UCSD-AML1 (cell line): ENCODE results near the gene HOXA1.

Experiments
- DNase-seq: peaks from one replicate; lab custom pipeline; 2025; ENCODE audit not compliant: unreplicated experiment; lab: John Stamatoyannopoulos, UW

HOXA1 gene

GRCh38 chr7:27095897-27096767, at the start of gene HOXA1:
HOXA1 (minus strand) TSS chr7:27096000; CDS start chr7:27095912, 88 bp downstream.
- DNase-seq = peak; percentile 72

- DNase-seq = no peak
Observed at GRCh38 chr7:27145165-27145913, 49.5 kb upstream of the HOXA1 start.

GRCh38 chr7:27144781-27145164, 49.0 kb upstream of the HOXA1 start:
- DNase-seq = no peak

DNA sequence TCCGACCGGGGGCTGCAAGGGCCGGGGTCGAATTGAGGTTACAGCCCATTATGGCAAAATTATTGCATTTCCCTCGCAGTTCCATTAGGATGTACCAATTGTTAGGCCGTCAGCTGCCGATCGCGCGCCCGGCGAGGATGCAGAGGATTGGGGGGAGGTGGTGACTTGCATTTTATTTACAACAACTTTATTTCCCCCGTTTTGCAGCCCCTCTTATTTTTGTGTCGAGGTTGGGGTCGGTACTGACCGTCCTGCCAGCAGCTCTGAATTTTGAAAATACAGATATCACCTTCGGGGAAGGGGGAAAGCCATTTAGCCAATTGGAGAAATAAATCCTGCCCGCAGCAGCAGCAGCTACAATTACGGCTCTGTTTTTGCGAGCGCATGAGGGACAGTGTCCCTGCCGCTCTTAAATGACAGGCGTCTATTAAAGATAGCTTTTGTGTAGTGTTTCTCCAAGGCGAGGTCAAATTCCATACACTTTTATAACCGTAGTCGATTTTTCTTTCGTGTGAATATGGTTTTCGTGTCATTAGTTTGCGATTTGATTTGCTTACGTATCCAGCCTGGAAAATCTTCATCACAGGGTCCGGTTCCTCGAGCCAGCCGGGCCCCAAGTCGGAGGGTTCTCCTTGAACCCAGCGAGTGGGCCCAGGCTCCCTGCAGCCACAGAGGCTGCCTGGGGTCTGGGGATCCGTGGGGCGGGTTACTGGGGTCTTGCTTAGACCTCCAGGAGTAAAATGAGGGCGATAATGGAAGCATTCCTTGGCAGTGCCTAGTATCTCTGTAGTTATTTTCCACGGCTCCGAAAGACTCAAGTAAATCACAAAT, 48.4 kb upstream of the HOXA1 start:
- DNase-seq = no peak

GRCh38 chr7:27143023-27143949, 47.5 kb upstream of the HOXA1 start, which contains the start of gene HOXA5:
HOXA5 (minus strand) TSS chr7:27143681; CDS start chr7:27143607, 74 bp downstream.
- DNase-seq = no peak

DNA sequence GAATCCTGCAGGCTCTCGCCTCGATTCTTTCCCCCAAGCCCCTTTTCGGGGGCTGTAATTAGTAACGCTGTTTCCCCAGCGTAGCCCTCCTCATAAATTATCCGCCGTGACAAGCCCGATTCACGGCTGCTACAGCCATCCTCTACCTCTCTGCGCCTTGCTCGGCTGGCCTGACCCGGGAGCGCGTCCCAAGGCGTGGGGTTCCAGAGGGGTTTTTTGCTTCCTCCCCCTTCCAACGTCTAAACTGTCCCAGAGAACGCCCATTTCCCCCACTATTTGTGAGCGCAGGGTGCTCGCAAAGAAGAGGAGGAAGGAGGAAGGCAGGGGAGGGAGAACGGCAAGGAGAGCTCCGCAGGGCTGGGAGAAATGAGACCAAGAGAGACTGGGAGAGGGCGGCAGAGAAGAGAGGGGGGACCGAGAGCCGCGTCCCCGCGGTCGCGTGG, 46.8 kb upstream of the HOXA1 start:
- DNase-seq = no peak

- no peak for DNase-seq
Observed at GRCh38 chr7:27141923-27142579, 46.3 kb upstream of the HOXA1 start.

- no peak for DNase-seq
Observed at GRCh38 chr7:27141137-27141922, 45.5 kb upstream of the HOXA1 start.

GRCh38 chr7:27140126-27140857, 44.5 kb upstream of the HOXA1 start:
- DNase-seq = no peak

DNA sequence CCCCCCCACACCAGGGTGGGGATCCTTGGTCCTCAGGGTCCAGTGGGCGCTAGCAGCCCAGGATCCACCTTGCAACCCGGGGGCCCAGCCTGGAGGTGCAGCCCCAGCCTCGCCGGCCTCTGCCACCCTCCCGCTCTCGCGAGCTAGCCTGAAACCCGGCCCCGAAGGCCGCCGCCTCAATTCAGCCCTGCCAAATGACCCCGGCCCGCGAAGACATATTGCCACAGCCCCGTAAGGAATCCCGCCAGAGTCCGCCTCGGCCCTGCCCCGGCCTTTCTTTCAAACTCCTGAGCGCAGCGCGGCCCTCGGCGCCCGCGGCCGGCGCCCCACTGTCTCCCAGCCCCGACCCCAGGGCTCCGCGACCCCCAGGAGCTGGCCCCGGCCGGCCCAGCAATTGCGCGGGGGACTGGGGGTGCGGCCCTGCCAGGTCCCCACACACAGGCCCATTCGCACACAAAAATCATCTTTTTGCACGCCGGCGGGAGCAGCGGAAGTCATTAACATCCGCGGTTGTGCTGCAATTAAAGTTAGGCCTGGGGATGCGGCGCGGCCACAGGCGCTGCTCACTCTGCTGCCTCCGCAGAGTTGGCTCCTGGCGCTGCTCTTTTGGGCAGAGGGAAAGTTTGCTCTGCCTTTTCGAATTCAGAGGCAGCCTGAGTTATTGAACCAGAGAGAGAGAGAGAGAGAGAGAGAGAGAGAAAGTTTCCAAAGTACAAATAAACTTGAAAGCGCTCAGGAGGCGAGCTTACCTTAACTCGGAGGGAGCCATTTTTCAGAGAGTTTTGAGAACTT, 43.7 kb upstream of the HOXA1 start:
- no peak for DNase-seq

DNA sequence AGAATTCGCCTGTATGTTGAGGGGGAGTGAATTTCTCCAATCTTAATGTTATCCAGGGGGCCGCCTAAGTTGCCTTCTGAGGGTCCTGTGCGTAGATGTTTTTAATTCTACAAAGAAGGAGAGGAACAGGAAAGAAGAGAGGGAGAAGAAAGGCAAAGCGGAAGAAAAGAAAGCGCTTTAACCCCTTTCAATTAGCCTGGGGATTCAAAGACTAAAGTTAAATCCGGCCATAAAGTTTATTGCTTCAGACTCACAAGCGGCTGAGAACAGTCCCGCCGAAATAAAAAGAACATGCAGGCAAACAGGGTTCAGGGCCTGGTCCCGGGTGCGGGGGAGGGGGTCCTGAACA, 43.2 kb upstream of the HOXA1 start:
- no peak for DNase-seq

- DNase-seq = no peak
Observed at GRCh38 chr7:27138472-27138871, 42.7 kb upstream of the HOXA1 start.

- no peak for DNase-seq
Observed at GRCh38 chr7:27137640-27138315, 42.0 kb upstream of the HOXA1 start.

DNA sequence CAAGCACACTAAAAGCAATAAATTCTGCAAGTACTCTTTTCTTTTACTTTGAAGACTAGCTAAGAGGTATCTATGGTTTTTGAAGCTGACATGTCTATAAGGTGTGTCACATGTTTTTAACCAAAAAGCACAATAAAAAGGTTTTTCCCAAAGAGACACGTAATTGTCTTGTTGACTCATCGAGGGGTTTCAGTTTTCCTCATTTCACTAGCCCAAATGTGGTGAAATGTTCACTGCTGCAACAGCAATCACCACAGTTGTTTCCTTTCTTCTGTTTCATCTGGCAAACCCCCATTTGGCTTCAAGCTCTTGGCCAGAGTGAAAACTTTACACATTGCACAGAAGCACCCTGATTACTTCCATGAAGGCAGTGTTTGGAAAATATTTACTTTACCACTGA, 38.6 kb upstream of the HOXA1 start:
- DNase-seq = no peak

DNA sequence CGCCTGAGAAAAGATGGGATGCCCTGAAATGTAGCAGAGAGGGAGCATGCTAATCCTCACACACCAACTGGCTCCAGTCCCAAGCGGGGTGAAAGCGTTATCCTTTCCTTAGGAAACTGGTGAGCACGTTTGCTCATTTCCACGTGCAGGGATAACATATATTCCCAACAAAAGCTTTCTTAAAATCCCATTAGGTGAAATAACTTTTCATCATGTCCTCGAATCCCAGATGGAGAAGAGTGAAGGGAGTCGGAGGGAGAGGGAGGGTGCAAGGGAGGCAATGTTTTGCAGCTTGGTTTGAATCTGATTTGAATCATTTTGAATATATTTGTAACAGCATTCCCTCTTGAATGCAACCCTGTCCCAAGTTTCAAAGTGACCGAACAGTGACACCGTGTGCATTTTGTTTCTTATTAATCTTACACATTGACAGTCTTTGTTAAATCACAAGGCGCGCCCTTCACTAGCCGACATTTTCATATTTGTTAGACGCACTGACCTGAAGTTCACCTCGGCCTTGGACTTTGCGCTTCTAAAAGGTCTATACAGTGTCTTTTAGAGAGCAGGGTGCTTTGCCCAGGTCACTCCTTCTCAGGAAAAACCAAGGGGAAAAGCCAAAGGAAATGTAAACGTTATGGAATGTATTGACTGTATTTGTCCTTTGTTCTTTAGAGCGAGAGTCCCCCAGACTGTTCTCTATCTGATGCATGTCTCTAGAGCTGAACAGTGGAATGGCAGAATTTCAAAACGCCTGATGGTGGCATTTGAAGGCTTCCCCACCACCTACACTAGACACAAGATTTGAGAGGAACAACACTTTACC, 37.8 kb upstream of the HOXA1 start:
- no peak for DNase-seq

DNA sequence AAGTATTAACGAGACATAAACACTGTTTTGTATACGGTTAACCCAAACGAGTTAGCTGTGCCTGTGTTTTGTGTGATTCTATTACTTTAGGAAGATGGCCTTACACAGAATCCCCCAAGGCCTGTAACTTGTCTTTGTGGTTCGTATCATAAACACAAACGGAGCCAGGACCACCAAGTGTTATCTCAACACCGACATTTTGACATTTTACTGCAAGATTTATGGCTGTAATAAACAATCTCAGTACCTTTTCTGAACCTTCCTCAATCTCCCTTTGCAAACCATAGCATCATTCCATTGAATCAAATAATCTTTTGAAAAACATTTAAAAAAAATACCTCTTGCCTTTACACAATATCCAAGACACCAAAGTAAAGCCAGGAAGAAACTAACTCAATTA, 37.2 kb upstream of the HOXA1 start:
- DNase-seq = no peak
